CD14-positive monocyte (primary cell): ENCODE data around the gene UACA. TPM values are rescaled to one million over a fixed set of nuclear protein-coding genes. Genes with fewer than 3 reads are reported as not detected.

Experiments used
- DNase-seq, 3 donors: peaks; one replicate each; pipeline ENCODE4 v3.0.0-alpha.2; 2011 to 2022
- H2AFZ ChIP-seq: 2 replicates; pipeline ENCODE4 v1.6.0; 2012; ENCODE audit warnings: mild to moderate bottlenecking, low read depth, low read length, inconsistent platforms; ENCODE audit not compliant: insufficient read depth, poor library complexity, severe bottlenecking
- H3K27ac ChIP-seq, 2 donors: 1 replicate in 1 of 2; 2 replicates in 1 of 2; pipeline ENCODE4 v1.5.1; 2012 to 2013; ENCODE audit warnings: low read length in 2 of 2, control low read depth in 1 of 2, inconsistent platforms in 1 of 2, low read depth in 1 of 2, mild to moderate bottlenecking in 1 of 2
- H3K27me3 ChIP-seq, 2 donors: one replicate each; pipeline versions ENCODE4 v1.6.0 to v1.6.1; 2011 to 2013; ENCODE audit warnings: low read length in 2 of 2; ENCODE audit not compliant: control insufficient read depth in 2 of 2, insufficient read depth in 2 of 2
- H3K36me3 ChIP-seq, 2 donors: replicated peaks in 1 of 2; 1 replicate in 1 of 2; 2 replicates in 1 of 2; pipeline versions ENCODE4 v1.5.1 to v1.6.1; 2012 to 2013; ENCODE audit warnings: low read length in 2 of 2, control low read depth in 1 of 2, inconsistent platforms in 1 of 2, mild to moderate bottlenecking in 1 of 2; ENCODE audit not compliant: insufficient read depth in 2 of 2, control insufficient read depth in 1 of 2
- H3K4me1 ChIP-seq, 2 donors: 1 replicate in 1 of 2; 2 replicates in 1 of 2; pipeline versions ENCODE4 v1.5.1 to v1.6.1; 2012 to 2013; ENCODE audit warnings: low read length in 2 of 2, control low read depth in 1 of 2, inconsistent platforms in 1 of 2, mild to moderate bottlenecking in 1 of 2, moderate library complexity in 1 of 2; ENCODE audit not compliant: insufficient read depth in 2 of 2, control insufficient read depth in 1 of 2
- H3K4me2 ChIP-seq: replicated peaks from 2 replicates; pipeline ENCODE3; 2012; ENCODE audit warnings: low read length, moderate library complexity, mild to moderate bottlenecking; ENCODE audit not compliant: poor library complexity, severe bottlenecking; ENCODE audit errors: extremely low read depth
- H3K4me3 ChIP-seq, 3 experiments: fragments of 200-600 bp in 1 of 3; sonication (generic) in 1 of 3; replicated peaks in 1 of 3; 1 replicate in 2 of 3; 2 replicates in 1 of 3; pipeline ENCODE4 v1.5.1; 2011 to 2013; ENCODE audit warnings: low read length in 3 of 3, mild to moderate bottlenecking in 3 of 3, control low read depth in 2 of 3, low read depth in 2 of 3, inconsistent platforms in 1 of 3, moderate library complexity in 1 of 3
- H3K79me2 ChIP-seq: 2 replicates; pipeline ENCODE4 v1.6.0; 2012; ENCODE audit warnings: mild to moderate bottlenecking, control low read depth, inconsistent platforms, low read length, moderate library complexity; ENCODE audit not compliant: insufficient read depth
- H3K9ac ChIP-seq: 2 replicates; pipeline ENCODE4 v1.6.0; 2017; ENCODE audit warnings: low read length, mild to moderate bottlenecking; ENCODE audit not compliant: insufficient read depth, poor library complexity, severe bottlenecking
- H3K9me3 ChIP-seq, 2 donors: replicated peaks in 1 of 2; 1 replicate in 1 of 2; 2 replicates in 1 of 2; pipeline versions ENCODE4 v1.5.1 to v1.6.1; 2012 to 2013; ENCODE audit warnings: low read length in 2 of 2, control low read depth in 1 of 2; ENCODE audit not compliant: control insufficient read depth in 1 of 2, insufficient read depth in 1 of 2
- H4K20me1 ChIP-seq: 2 replicates; pipeline ENCODE4 v1.6.0; 2012; ENCODE audit warnings: mild to moderate bottlenecking, low read length, control low read depth, moderate library complexity; ENCODE audit not compliant: insufficient read depth
- H3K27ac Mint-ChIP-seq, 7 donors: one replicate each; pipeline ENCODE4 v1.8.0; 2020; ENCODE audit warnings: mild to moderate bottlenecking in 7 of 7, mixed read lengths in 7 of 7, moderate library complexity in 6 of 7, inconsistent platforms in 2 of 7
- H3K27me3 Mint-ChIP-seq, 3 donors: one replicate each; pipeline ENCODE4 v1.8.0; 2021 to 2022; ENCODE audit warnings: low read depth in 3 of 3, mild to moderate bottlenecking in 3 of 3, mixed read lengths in 3 of 3, moderate library complexity in 3 of 3, inconsistent platforms in 1 of 3
- H3K36me3 Mint-ChIP-seq, 2 donors: one replicate each; pipeline ENCODE4 v1.8.0; 2020; ENCODE audit warnings: mixed read lengths in 2 of 2, inconsistent platforms in 1 of 2, mild to moderate bottlenecking in 1 of 2
- H3K4me1 Mint-ChIP-seq: one replicate; pipeline ENCODE4 v1.8.0; 2020; ENCODE audit warnings: mild to moderate bottlenecking, mixed read lengths
- H3K4me3 Mint-ChIP-seq, 2 donors: one replicate each; pipeline ENCODE4 v1.8.0; 2020; ENCODE audit warnings: mild to moderate bottlenecking in 2 of 2, mixed read lengths in 2 of 2, moderate library complexity in 1 of 2
- H3K9me3 Mint-ChIP-seq, 7 donors: one replicate each; pipeline ENCODE4 v1.8.0; 2020 to 2022; ENCODE audit warnings: mixed read lengths in 7 of 7, mild to moderate bottlenecking in 6 of 7, moderate library complexity in 6 of 7, inconsistent platforms in 2 of 7
- CTCF ChIP-seq: fragments of 200-600 bp; IDR thresholded peaks from one replicate; pipeline ENCODE4 v1.8.0; 2022; ENCODE audit warnings: antibody characterized with exemption, mild to moderate bottlenecking
- WGBS: methylation state at CpG from one replicate; pipeline ENCODE4 v1.1.5; 2013; ENCODE audit warnings: missing lambda C conversion rate; ENCODE audit not compliant: insufficient coverage; 5-methylcytosine and 5-hydroxymethylcytosine counted together
- intact Hi-C, 2 donors: fragments of 100-400 bp; cut with micrococcal nuclease; formaldehyde crosslinking; loops; one replicate each; pipeline versions ENCODE4 v1.15.0 to v1.15.1; 2023
- polyA plus RNA-seq, 3 donors: library from polyadenylated mRNA; depleted of rRNA in 1 of 3; unstranded in 2 of 3; stranded (reverse) in 1 of 3; fragments of 300-500 nt in 2 of 3; fragments of >200 nt in 1 of 3; fragmentation: Illumina TruSeq in 2 of 3; gene quantifications; 1 replicate in 2 of 3; 2 replicates in 1 of 3; pipeline ENCODE4 v1.2.3, GENCODE V29; 2012 to 2021

UACA gene
- polyA plus RNA-seq, 3 donors, result 1.7 to 3.1 (median 2.4) TPM

- no peaks in the 10 kb centered on the region for H3K9me3 Mint-ChIP-seq
- H3K27ac ChIP-seq, result no peak overlapping the region
- H3K4me2 ChIP-seq, result no peak overlapping the region
- 53% methylated on average over 5 of the region's 5 CpGs for WGBS
- no peak overlapping the region for H3K27ac Mint-ChIP-seq
- no peak overlapping the region for H3K9ac ChIP-seq
- peaks cover 3 to 9% of the 10 kb centered on the region in 2 donors for H3K4me1 ChIP-seq
- peak in 1 of 3 donors; percentile 12 for DNase-seq
- H3K79me2 ChIP-seq, result no peaks in the 10 kb centered on the region
- H3K27me3 ChIP-seq, result no peaks in the 10 kb centered on the region
- intact Hi-C loops, result no loop called here
- no peak for TF ChIP-seq CTCF
- H4K20me1 ChIP-seq, result no peaks in the 10 kb centered on the region
- H3K36me3 Mint-ChIP-seq, result no peaks in the 10 kb centered on the region
- H3K4me3 Mint-ChIP-seq, result no peak overlapping the region
- H3K36me3 ChIP-seq, result no peaks in the 10 kb centered on the region
- H3K4me3 ChIP-seq, result no peak overlapping the region
- H3K27me3 Mint-ChIP-seq, result peaks cover 4 to 6% (median 5%) of the 10 kb centered on the region in 3 donors
- H2AFZ ChIP-seq, result no peak overlapping the region
- H3K4me1 Mint-ChIP-seq, result peaks cover 47% of the 10 kb centered on the region
- no peaks in the 10 kb centered on the region for H3K9me3 ChIP-seq
These were observed 130.8 kb downstream of the UACA start for GRCh38 chr15:70632491-70633102.

DNA sequence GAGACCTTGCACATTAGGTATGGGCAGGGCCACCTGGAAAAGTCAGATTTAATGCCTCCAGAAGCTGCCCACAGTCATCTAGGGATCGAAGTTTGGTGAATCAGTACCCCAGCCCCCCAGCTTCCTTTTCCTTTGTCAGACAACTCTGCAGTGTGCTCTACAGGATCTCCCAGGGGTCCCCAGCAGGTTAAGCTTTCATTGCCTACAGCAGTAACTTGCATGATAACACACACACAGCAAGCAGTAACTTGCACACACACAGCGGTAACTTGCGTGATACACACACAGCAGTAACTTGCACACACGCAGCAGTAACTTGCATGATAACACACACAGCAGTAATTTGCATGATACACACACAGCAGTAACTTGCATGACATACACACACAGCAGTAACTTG lies 131.3 kb downstream of the UACA start:
- Mint-ChIP-seq H3K9me3 (no peaks in the 10 kb centered on the region), H3K36me3 (no peaks in the 10 kb centered on the region), H3K4me1 (peaks cover 47% of the 10 kb centered on the region), H3K4me3 (no peak overlapping the region), H3K27me3 (peaks cover 4 to 6% (median 5%) of the 10 kb centered on the region in 3 donors), H3K27ac (no peak overlapping the region)
- TF ChIP-seq CTCF, result no peak
- Histone ChIP-seq H3K9me3 (no peaks in the 10 kb centered on the region), H3K9ac (no peak overlapping the region), H3K4me3 (no peak overlapping the region), H3K4me2 (no peak overlapping the region), H4K20me1 (no peaks in the 10 kb centered on the region), H3K36me3 (no peaks in the 10 kb centered on the region), H2AFZ (no peak overlapping the region), H3K4me1 (peaks cover 3 to 9% of the 10 kb centered on the region in 2 donors), H3K27me3 (no peaks in the 10 kb centered on the region), H3K27ac (no peak overlapping the region), H3K79me2 (no peaks in the 10 kb centered on the region)
- intact Hi-C loops, result no loop called here
- no peak for DNase-seq
- 70% methylated on average over 4 of the region's 4 CpGs for WGBS
